CD4-positive, alpha-beta T cell treated with Interferon gamma for 1 hour (primary cell): ENCODE data around the gene GOLGA6L26.
"Not testable (repeated sequence)": the region's sequence is repeated elsewhere in the genome, so short reads cannot be mapped to it uniquely, and the experiment has no call there.

Experiments used
- DNase-seq: peaks from one replicate; pipeline ENCODE4 v3.0.0-alpha.2; 2020

GOLGA6L26 gene, protein sequence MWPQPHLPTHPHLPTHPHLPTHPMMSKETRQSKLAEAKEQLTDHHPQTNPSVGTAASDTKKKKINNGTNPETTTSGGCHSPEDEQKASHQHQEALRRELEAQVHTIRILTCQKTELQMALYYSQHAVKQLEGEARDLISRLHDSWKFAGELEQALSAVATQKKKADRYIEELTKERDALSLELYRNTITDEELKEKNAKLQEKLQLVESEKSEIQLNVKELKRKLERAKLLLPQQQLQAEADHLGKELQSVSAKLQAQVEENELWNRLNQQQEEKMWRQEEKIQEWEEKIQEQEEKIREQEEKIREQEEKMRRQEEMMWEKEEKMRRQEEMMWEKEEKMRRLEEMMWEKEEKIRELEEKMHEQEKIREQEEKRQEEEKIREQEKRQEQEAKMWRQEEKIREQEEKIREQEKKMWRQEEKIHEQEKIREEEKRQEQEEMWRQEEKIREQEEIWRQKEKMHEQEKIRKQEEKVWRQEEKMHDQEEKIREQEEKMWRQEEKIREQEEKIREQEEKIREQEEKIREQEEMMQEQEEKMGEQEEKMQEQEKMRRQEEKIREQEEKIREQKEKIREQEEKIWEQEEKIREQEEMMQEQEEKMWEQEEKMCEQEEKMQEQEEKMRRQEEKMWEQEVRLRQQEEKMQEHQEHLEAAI

DNA sequence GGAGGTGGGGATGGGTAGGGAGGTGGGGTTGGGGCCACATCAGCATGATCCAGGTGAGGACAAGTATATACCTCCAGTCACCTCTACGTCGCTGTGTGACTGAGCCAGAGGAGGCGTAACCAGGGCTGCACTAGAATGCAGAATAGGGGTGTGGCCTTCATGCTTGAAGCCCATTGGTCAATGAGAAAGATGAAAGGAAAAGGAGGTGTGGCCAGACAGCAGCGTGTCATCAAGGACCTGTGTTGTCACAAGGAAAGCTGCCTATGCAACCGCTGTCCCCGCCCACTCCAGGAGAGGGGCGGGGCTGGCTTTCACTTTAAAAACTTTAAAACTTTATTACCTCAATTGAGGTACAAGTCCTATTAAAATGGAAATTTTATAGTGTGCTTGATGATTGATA, at the start of gene GOLGA6L26:
Gene GOLGA6L26, minus strand, starts transcription at position 101 of the 400 bp plus-strand sequence. Its CDS starts 61 bp downstream, at position 40.
- not testable (repeated sequence) for DNase-seq

DNA sequence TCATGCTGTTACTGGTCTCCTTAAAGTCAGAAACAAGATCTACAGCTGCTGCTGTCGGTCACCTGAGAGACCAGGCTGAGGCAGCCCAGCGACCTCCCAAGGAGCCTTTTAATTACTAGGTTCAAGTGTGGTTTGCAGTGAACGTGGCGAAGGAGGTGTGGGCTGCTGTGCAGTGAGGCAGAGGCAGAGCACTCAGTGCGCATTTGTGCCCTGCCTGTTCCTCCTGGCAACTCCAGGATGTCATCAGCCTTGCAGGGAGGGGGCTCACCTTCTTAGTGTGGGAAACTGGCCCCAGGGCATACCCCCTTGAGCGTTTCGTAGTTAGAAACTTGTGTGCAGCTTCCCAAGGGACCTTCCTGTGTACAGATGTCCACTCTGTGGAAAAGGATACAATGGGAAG, 47.2 kb upstream of the GOLGA6L26 start:
- DNase-seq, result not testable (repeated sequence)

- not testable (repeated sequence) for DNase-seq
Measured at GRCh38 chr15:23380700-23381099, 46.7 kb upstream of the GOLGA6L26 start.

DNA sequence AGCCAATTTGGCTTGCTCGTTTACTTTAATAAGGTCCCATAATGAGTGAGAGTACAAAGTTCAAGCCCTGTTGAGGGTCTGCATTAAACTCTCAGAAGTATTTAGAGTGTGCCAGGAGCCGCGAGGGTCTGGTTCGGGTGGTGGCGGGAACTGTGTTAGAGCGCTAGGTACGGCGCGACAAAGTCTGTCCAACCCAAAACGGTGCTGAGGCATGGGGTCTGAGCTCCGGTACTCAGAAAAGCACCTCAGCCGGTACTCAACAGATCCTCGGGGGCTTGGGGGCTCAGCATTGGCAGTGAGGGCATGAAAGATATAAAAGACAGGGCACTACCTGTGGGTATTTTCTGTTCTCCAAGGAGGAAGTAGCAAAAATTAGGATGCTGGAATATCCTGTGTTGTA, 45.0 kb upstream of the GOLGA6L26 start:
- not testable (repeated sequence) for DNase-seq

- not testable (repeated sequence) for DNase-seq
Measured at GRCh38 chr15:23374226-23374625, 40.2 kb upstream of the GOLGA6L26 start.

DNA sequence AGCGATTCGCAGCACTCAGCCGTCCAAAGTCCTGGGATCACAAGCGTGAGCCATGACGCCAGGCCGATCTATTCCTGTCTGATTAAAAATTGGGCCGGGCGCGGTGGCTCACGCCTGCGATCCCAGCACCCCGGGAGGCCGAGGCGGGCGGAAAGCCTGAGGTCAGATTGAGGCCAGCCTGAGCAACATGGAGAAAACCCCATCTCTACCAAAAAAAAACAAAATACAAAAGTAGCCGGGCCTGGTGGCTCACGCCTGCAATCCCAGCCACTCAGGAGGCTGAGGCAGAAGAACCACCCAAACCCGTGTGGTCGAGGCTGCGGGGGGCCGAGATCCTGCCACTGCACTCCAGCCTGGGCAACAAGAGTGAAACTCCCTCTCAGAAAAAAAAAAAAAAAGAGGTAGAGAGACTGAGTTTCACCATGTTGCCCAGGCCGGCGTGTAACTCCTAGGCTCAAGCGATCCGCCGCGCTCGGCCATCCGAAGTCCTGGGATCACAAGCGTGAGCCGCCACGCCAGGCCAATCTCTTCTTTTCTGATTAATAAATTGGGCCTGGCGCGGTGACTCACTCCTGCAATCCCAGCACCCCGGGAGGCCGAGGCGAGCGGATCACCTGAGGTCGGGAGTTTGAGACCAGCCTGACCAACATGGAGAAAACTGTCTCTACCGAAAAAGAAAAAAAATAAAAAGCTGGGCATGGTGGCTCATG, 39.0 kb upstream of the GOLGA6L26 start:
- DNase-seq, result not testable (repeated sequence)

DNA sequence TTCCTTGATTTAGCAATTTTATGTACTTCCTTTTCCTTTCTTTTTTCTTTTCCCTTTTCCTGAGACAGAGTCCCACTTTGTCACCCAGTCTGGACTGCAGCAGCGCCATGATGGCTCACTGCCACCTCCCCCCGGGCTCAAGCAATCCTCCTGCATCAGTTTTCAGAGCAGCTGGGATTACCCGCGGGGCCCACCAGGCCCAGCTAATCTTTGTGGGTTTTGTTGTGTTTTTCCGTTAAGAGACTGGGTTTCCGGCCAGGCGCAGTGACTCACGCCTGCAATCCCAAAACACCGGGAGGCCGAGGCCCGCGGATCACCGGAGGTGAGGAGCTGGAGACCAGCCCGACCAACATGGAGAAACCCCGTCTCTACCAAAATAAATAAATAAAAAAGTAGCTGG, 38.3 kb upstream of the GOLGA6L26 start:
- no peak for DNase-seq

DNA sequence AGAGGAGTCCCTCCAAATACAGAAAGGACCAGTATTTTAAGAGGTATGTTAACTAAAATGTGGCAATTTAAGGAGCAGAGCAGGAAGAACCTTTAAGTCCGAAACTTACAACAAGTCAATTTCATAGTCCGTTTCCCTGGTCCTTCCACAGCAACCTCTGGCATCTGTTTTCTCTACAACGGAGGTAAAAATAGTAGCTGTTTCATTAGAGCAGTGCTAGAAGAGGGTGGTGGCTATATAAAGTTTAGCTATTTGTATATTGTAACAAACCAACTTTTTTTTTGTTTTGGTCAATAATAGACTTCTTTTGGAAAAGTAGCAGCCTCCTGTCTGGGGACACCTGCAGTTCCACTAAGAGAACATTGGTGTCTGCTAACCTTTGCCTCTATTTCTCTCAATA, 37.9 kb upstream of the GOLGA6L26 start:
- DNase-seq, result not testable (repeated sequence)

GRCh38 chr15:23371134-23371533, 37.1 kb upstream of the GOLGA6L26 start:
- DNase-seq, result not testable (repeated sequence)

DNA sequence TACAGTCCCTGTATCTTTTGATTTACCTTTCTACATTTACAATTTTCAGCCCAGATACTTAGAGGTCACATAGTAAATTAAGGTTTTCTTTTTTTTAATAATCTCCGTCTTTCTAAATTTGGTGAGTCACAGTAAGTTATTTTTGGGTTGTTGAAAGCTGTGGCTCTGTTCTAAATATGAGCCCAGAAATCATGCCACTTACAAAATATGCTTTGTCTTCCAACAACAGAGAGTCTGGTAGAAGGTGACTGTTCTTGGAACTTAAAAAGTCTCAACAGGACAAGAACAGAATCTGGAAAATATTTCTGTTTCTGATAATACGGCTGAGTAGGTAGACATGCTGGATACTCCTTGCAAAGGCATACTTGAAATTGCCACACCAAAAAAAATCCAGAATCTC, 36.6 kb upstream of the GOLGA6L26 start:
- no peak for DNase-seq

DNA sequence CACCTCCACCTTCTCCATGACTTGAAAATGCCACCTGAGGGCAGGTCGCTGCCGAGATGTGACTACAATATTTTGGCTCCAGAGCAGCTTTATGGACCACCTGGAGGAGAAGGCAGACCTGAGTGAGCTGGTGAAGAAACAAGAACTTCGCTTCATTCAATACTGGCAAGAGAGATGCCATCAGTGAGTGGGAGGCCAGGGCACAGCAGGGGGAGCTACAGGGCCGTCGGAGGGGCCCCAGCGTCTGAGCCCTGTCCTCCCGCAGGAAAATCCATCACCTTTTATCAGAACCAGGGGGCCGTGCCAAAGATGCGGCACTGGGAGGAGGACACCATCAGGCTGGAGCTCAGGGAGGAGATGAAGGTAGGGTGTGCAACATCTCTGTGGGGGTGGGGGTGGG, 30.3 kb upstream of the GOLGA6L26 start:
- not testable (repeated sequence) for DNase-seq

- DNase-seq, result not testable (repeated sequence)
Measured at GRCh38 chr15:23362622-23363021, 28.6 kb upstream of the GOLGA6L26 start.

DNA sequence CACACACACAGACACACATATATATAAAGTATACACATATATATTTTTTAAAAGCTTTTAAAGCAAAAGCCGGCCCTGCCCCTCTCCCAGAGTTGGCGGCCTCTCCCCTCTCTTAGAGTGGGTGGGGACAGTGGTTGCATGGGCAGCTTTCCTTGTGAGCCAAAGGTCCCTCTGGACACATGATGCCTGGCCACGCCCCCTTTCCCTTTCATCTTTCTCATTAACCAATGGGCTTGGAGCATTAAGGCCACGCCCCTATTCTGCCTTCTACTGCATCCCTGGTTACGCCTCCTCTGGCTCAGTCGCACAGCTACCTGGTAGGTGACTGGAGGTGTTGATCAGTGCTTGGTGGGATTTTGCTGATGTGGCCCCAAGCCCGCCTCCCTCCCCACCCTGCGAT, 20.5 kb upstream of the GOLGA6L26 start, which contains the start of gene GOLGA8S:
Gene GOLGA8S, plus strand, starts transcription at position 301 of the 400 bp plus-strand sequence. Its CDS starts 62 bp downstream, at position 363.
- not testable (repeated sequence) for DNase-seq

DNA sequence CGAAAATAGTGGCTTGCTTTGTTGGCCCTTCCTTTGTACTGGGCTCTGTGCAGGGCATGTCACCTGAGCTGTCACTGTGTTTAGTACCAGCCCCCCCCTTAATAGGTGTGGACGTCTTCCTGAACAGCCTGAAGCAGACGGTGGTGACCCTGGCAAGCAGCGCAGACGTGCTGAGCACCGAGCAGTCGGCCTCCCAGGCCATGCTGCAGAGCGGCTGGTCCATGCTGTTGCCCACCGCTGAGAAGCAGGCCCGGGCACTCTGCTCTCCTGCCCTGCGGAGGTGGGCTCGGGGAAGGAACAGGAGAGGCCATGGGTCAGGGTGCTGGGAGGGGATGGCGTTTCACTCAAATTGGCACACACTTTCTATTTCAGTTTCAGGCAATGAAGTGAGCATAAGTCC, 22.8 kb downstream of the GOLGA6L26 start:
- not testable (repeated sequence) for DNase-seq

DNA sequence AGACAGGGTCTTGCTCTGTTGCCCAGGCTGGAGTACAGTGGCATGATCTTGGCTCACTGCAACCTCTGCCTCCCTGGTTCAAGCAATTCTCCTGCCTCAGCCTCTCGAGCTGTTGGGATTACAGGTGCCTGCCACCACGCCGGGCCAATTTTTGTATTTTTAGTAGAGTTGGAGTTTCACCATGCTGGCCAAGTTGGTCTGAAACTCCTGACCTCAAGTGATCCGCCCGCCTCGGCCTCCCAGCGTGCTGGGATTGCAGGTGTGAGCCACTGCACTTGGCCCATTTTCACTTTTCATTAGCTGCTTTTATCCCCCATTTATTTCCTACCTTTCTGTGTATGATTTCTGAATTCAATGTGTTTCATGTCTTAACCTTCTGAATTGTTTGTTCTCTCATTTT, 28.1 kb downstream of the GOLGA6L26 start:
- DNase-seq, result not testable (repeated sequence)

DNA sequence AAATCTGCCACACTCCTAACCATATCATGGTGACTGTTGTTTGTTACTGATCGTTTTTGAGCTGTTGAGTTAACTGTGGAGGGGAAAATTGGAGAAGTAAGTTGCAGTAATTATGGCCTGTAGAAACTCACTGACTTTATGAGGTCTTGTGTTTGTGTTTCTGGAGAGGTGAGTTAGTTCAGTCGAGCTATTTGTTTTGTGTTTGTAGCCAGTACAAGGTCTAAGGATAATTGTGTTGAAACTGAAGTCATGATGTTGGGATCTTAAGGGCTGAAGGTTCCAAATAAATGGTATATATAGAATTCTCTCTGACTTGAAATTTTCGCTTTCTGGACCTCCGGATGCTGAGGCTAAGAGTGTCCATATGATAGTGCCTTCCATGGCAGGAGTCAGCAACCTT, 29.2 kb downstream of the GOLGA6L26 start:
- not testable (repeated sequence) for DNase-seq

DNA sequence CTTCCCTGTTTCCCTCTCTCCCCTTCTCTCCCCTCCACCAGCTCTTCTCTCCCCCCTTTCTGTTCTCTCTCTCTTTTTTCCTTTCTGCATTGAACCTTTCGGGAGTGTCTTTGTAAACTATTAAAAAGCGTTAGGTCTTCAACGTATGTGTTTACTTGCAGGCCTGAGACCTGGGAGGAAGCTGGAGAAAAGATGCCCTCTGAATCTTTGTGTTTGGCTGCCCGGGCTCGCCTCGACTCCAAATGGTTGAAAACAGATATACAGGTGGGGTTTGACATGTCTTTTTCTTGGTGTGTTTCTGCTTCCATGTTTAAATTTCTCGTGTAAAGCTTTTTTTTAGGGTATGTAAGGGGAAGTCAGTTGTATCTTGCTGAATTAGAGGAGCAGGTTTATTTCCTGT, 29.7 kb downstream of the GOLGA6L26 start:
- not testable (repeated sequence) for DNase-seq

DNA sequence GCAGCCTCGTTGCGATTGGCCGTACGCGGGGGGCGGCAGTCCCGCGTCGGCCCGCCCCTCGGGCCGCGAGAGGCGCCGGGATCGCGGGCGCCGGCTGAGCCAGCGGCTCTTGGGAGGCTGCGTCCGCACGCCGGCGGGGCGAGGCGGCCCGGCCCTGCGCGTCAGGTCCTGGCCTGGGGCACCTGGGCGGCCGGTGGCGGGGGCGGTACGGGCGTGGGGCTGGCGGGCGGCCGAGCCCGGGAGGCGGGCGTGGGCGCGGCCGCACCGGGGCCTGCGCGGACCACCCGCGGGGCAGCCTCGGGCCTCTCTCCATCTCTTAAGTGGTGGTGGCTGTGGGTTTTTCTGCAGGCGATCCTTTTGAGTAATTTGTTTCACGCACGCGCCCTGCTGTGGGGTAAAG, 30.3 kb downstream of the GOLGA6L26 start:
- peak; percentile 10 for DNase-seq

GRCh38 chr15:23303246-23303645, 30.8 kb downstream of the GOLGA6L26 start:
- DNase-seq, result not testable (repeated sequence)
